Trophoblast cell (in vitro differentiated cells and primary cell): ENCODE data around the gene SLC22A23.

ENCODE experiments used
- DNase-seq, 2 donors: peaks; one replicate each; pipeline ENCODE4 v3.0.0-alpha.2; 2016
- H2AFZ ChIP-seq: 2 replicates; pipeline ENCODE4 v1.6.1; 2013; ENCODE audit warnings: low read length, moderate library complexity, mild to moderate bottlenecking; ENCODE audit not compliant: insufficient read depth, poor library complexity
- H2AK5ac ChIP-seq: 2 replicates; pipeline ENCODE4 v1.6.1; 2013; ENCODE audit warnings: mild to moderate bottlenecking, low read length
- H2BK120ac ChIP-seq: 2 replicates; pipeline ENCODE4 v1.6.1; 2013; ENCODE audit warnings: low read length, mild to moderate bottlenecking, moderate library complexity; ENCODE audit not compliant: insufficient read depth, poor library complexity
- H2BK12ac ChIP-seq: 2 replicates; pipeline ENCODE4 v1.6.1; 2013; ENCODE audit warnings: mild to moderate bottlenecking, low read length, moderate library complexity
- H2BK5ac ChIP-seq: 2 replicates; pipeline ENCODE4 v1.6.1; 2013; ENCODE audit warnings: low read length, low read depth, moderate library complexity, mild to moderate bottlenecking; ENCODE audit not compliant: poor library complexity
- H3K14ac ChIP-seq: 2 replicates; pipeline ENCODE4 v1.6.1; 2013; ENCODE audit warnings: mild to moderate bottlenecking, low read length
- H3K18ac ChIP-seq: 2 replicates; pipeline ENCODE4 v1.6.1; 2013; ENCODE audit warnings: mild to moderate bottlenecking, low read length
- H3K23ac ChIP-seq: 2 replicates; pipeline ENCODE4 v1.6.1; 2013; ENCODE audit warnings: low read length
- H3K27ac ChIP-seq: 2 replicates; pipeline ENCODE4 v1.5.1; 2013; ENCODE audit warnings: low read depth, mild to moderate bottlenecking, inconsistent platforms, low read length, moderate library complexity
- H3K27me3 ChIP-seq: 2 replicates; pipeline ENCODE4 v1.6.1; 2013; ENCODE audit warnings: inconsistent platforms, mild to moderate bottlenecking, low read length, moderate library complexity; ENCODE audit not compliant: insufficient read depth
- H3K36me3 ChIP-seq, 2 experiments: 1 replicate in 1 of 2; 2 replicates in 1 of 2; pipeline ENCODE4 v1.6.1; 2013; ENCODE audit warnings: low read length in 2 of 2, mild to moderate bottlenecking in 2 of 2, moderate library complexity in 1 of 2; ENCODE audit not compliant: insufficient read depth in 2 of 2, control insufficient read depth in 1 of 2
- H3K4ac ChIP-seq: 2 replicates; pipeline ENCODE4 v1.6.1; 2013; ENCODE audit warnings: low read depth, mild to moderate bottlenecking, low read length, moderate library complexity
- H3K4me1 ChIP-seq, 2 experiments: 1 replicate in 1 of 2; 2 replicates in 1 of 2; pipeline ENCODE4 v1.6.1; 2013; ENCODE audit warnings: low read length in 2 of 2, mild to moderate bottlenecking in 2 of 2, moderate library complexity in 1 of 2; ENCODE audit not compliant: insufficient read depth in 2 of 2, control insufficient read depth in 1 of 2
- H3K4me2 ChIP-seq: 2 replicates; pipeline ENCODE4 v1.6.1; 2013; ENCODE audit warnings: inconsistent platforms, mild to moderate bottlenecking, low read length, moderate library complexity
- H3K4me3 ChIP-seq: 2 replicates; pipeline ENCODE4 v1.5.1; 2013; ENCODE audit warnings: mild to moderate bottlenecking, low read depth, low read length, inconsistent platforms
- H3K79me1 ChIP-seq: one replicate; pipeline ENCODE4 v1.6.1; 2013; ENCODE audit warnings: low read length
- H3K79me2 ChIP-seq: 2 replicates; pipeline ENCODE4 v1.6.1; 2013; ENCODE audit warnings: low read length, mild to moderate bottlenecking; ENCODE audit not compliant: control insufficient read depth, insufficient read depth, poor library complexity
- H3K9ac ChIP-seq: 2 replicates; pipeline ENCODE4 v1.6.1; 2013; ENCODE audit warnings: mild to moderate bottlenecking, low read length
- H3K9me3 ChIP-seq: 2 replicates; pipeline ENCODE4 v1.6.1; 2013; ENCODE audit warnings: low read depth, mild to moderate bottlenecking, control low read depth, inconsistent platforms, low read length; ENCODE audit not compliant: insufficient read depth
- H4K12ac ChIP-seq: 2 replicates; pipeline ENCODE4 v1.6.1; 2013; ENCODE audit warnings: low read depth, mild to moderate bottlenecking, low read length, moderate library complexity
- H4K8ac ChIP-seq: 2 replicates; pipeline ENCODE4 v1.6.1; 2013; ENCODE audit warnings: low read depth, mild to moderate bottlenecking, low read length, moderate library complexity
- H4K91ac ChIP-seq: one replicate; pipeline ENCODE4 v1.6.1; 2013; ENCODE audit warnings: low read depth, mild to moderate bottlenecking, low read length, moderate library complexity
- WGBS: extraction: QIAGEN DNeasy Blood & Tissue Kit; methylation state at CpG from one replicate; pipeline ENCODE4 v1.1.7; 2013; ENCODE audit warnings: missing lambda C conversion rate; ENCODE audit not compliant: insufficient read length, insufficient coverage; ENCODE audit errors: extremely low coverage; 5-methylcytosine and 5-hydroxymethylcytosine counted together

SLC22A23 gene

DNA sequence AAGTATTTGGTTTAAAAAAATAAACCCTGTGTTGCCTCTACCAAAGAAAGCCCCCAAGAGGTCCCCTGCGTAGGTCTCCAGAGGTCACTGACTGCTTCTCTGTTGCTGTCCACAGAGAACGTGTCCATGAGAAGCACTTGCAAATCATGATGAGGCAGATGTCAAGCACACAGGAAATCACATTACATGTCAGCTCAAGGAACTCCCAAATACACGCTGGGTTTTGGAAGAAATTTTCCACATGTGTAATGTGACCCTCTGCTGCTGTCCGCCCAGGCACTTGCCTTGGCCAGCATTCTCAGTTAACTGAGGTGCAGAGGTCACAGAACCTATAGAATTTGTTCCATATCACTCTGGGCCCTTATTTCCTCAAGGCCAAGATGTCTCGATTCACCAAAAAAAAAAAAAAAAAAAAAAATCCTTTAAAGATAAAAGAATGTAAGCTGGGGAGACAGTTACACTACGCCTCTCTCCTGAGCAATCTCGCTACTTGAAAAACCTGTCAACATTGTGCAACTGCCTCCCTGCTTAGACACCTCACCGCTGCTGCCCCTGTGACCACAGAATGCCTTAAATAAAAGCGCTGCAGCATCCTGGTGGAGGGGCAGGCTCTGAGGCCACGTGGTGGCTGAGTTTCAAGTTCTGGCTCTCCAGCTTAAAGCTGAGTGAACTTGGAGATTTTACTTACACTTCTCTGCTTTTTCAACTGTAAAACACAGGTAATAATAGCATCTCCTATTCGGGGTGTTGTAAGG lies 42.3 kb downstream of the SLC22A23 start:
- peaks cover 4 to 12% of the 10 kb centered on the region in 2 experiments for H3K36me3 ChIP-seq
- no peak overlapping the region for H2AK5ac ChIP-seq
- H3K18ac ChIP-seq: no peak overlapping the region
- no peak overlapping the region for H3K4me2 ChIP-seq
- H2BK12ac ChIP-seq: no peak overlapping the region
- no peak overlapping the region for H3K4me3 ChIP-seq
- H3K27ac ChIP-seq: peak overlapping the region; percentile 35
- no peak overlapping the region for H3K23ac ChIP-seq
- H3K9me3 ChIP-seq: peaks cover 4% of the 10 kb centered on the region
- H4K8ac ChIP-seq: no peak overlapping the region
- no peak overlapping the region for H3K14ac ChIP-seq
- H4K12ac ChIP-seq: no peak overlapping the region
- no peaks in the 10 kb centered on the region for H3K27me3 ChIP-seq
- no peak overlapping the region for H2BK5ac ChIP-seq
- peak; percentile 95 to 96 for DNase-seq
- H3K4me1 ChIP-seq: peaks cover 37 to 39% of the 10 kb centered on the region in 2 experiments
- WGBS: no CpG with 5 or more reads among the region's 11 CpGs
- no peaks in the 10 kb centered on the region for H3K79me2 ChIP-seq
- H2AFZ ChIP-seq: no peak overlapping the region
- H2BK120ac ChIP-seq: no peak overlapping the region
- H4K91ac ChIP-seq: no peak overlapping the region
- no peak overlapping the region for H3K9ac ChIP-seq
- peaks cover 10% of the 10 kb centered on the region for H3K79me1 ChIP-seq
- H3K4ac ChIP-seq: no peak overlapping the region

DNA sequence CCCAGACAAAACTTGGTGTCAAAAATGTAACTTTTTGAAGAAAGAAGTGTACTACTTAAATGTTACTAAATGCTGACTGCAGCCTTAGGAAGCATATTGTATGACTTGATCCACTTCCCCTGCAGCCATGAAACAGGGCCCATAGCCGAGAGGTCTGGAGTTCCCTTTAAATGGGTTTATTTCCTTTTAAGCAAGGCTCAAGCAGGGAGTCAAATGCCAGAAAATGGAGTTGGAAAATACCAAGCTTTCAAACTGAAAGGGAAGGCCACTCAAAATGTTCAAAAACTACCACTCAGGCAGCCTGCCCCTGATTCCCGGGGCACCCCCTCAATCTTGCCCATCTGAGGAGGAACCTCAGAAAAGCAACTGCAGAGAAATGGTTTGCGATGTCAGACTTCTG lies 43.3 kb downstream of the SLC22A23 start:
- H3K79me2 ChIP-seq: no peaks in the 10 kb centered on the region
- no peak overlapping the region for H2AK5ac ChIP-seq
- no peak overlapping the region for H3K4ac ChIP-seq
- H3K36me3 ChIP-seq: peaks cover 4 to 12% of the 10 kb centered on the region in 2 experiments
- H2BK12ac ChIP-seq: no peak overlapping the region
- no peak overlapping the region for H2BK5ac ChIP-seq
- no peak overlapping the region for H4K8ac ChIP-seq
- DNase-seq: no peak
- H2AFZ ChIP-seq: no peak overlapping the region
- no peak overlapping the region for H2BK120ac ChIP-seq
- H3K4me3 ChIP-seq: no peak overlapping the region
- H3K27me3 ChIP-seq: no peaks in the 10 kb centered on the region
- WGBS: no CpG with 5 or more reads among the region's 3 CpGs
- H3K14ac ChIP-seq: no peak overlapping the region
- peaks cover 7% of the 10 kb centered on the region for H3K79me1 ChIP-seq
- H3K9ac ChIP-seq: no peak overlapping the region
- no peak overlapping the region for H4K91ac ChIP-seq
- H3K4me2 ChIP-seq: no peak overlapping the region
- no peak overlapping the region for H3K27ac ChIP-seq
- no peak overlapping the region for H4K12ac ChIP-seq
- H3K18ac ChIP-seq: no peak overlapping the region
- H3K4me1 ChIP-seq: peaks cover 32 to 35% of the 10 kb centered on the region in 2 experiments
- H3K23ac ChIP-seq: no peak overlapping the region
- H3K9me3 ChIP-seq: peaks cover 4% of the 10 kb centered on the region

DNA sequence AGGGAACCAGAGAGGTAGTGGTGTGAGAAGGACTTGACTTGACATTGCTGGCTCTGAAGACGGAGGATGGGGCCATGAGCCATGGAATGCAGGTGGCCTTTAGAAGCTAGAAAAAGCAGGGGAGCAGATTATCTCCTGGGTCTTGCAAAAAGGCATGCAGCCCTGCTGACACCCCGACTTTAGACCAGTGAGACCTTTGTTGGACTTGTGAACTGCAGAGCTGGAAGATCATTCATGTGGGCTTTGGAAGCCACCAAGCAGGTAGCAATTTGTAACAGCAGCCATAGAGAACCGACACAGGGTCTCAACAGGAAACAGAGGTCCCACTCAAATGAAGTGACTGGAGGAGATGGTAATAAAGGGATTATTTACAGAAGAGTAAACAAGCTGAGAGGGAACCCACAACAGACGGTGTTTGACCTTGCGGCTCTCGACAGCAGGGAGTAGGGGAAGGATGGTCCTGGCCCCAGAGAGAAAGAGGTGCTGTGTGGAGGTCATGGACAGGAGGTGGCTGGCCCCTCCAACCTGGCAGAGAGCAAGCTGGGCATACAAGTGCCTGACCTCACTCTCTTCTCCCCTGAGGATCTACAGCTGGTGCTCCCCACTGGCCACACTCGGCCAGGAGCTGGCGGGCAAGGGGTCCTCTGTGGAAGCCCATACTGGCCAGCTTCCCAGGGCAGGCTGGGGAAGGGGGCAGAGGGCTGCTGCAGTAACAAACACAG lies 43.9 kb downstream of the SLC22A23 start:
- Histone ChIP-seq H3K4ac (no peak overlapping the region), H4K8ac (no peak overlapping the region), H4K91ac (no peak overlapping the region), H3K79me2 (no peaks in the 10 kb centered on the region), H4K12ac (no peak overlapping the region), H2BK12ac (no peak overlapping the region), H3K27ac (no peak overlapping the region), H2BK120ac (no peak overlapping the region), H3K9ac (no peak overlapping the region), H3K4me3 (no peak overlapping the region), H2BK5ac (no peak overlapping the region), H3K9me3 (peaks cover 4% of the 10 kb centered on the region), H3K27me3 (no peaks in the 10 kb centered on the region), H2AFZ (no peak overlapping the region), H3K18ac (peak overlapping the region; percentile 51), H3K79me1 (peaks cover 10% of the 10 kb centered on the region), H3K14ac (no peak overlapping the region), H3K4me1 (peaks cover 30 to 33% of the 10 kb centered on the region in 2 experiments), H3K36me3 (peaks cover 4 to 12% of the 10 kb centered on the region in 2 experiments), H3K4me2 (no peak overlapping the region), H2AK5ac (no peak overlapping the region), H3K23ac (no peak overlapping the region)
- WGBS: no CpG with 5 or more reads among the region's 8 CpGs
- no peak for DNase-seq

DNA sequence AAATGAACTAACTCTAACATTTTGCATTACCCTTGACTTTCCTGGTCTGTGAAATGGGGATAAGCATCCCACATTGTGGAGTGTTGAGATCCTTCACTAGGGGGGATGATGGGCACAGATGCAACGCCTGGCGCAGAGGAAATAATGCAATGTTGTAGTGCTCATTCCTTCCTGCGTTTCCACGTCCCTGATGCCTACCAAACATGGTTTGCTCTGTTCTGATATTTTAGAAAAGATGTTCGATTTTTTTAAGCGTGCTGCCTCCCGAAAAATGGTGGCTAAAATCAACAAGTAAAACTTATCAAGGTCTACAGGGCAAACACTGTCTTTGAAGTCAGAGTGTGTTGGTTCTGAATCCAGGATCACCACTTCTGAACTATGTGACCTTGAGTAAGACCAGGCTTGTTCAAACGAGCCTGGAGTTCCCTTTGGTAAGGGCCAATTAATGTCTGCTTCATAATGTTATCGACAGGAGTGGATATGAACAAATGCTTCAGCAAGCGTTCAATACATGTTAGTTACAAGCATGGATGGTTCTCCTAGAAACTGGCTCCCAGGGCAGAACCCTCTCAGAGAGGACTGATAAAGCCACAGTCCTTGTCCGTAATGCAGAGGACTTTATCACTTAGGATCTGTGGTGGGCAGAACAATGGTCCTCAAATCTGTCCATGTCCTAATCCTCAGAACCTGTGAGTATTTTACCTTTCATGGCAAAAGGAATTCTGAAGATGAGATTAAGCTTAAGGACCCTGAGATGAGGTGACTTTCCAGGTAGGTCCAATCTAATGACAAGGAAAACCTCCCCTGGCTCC lies 44.7 kb downstream of the SLC22A23 start:
- Histone ChIP-seq H3K79me2 (no peaks in the 10 kb centered on the region), H3K4ac (no peak overlapping the region), H4K8ac (no peak overlapping the region), H2BK5ac (no peak overlapping the region), H4K91ac (no peak overlapping the region), H3K27me3 (no peaks in the 10 kb centered on the region), H3K4me3 (no peak overlapping the region), H4K12ac (no peak overlapping the region), H2BK12ac (no peak overlapping the region), H3K18ac (no peak overlapping the region), H3K4me1 (peaks cover 24 to 26% of the 10 kb centered on the region in 2 experiments), H3K14ac (no peak overlapping the region), H3K79me1 (peaks cover 10% of the 10 kb centered on the region), H2AFZ (no peak overlapping the region), H3K9me3 (peaks cover 4% of the 10 kb centered on the region), H3K36me3 (peaks cover 4 to 12% of the 10 kb centered on the region in 2 experiments), H3K9ac (no peak overlapping the region), H2AK5ac (no peak overlapping the region), H2BK120ac (no peak overlapping the region), H3K23ac (no peak overlapping the region), H3K4me2 (no peak overlapping the region), H3K27ac (no peak overlapping the region)
- no peak for DNase-seq
- WGBS: no CpG with 5 or more reads among the region's 11 CpGs
